Heart right ventricle (tissue), 16 donors: ENCODE data around the gene ADAMTS12. TPM values are rescaled to one million over a fixed set of nuclear protein-coding genes. Genes with fewer than 3 reads are reported as not detected.

ENCODE experiments used
- ATAC-seq, 8 donors: fragments of 200-7000 bp; cut with Tn5 transposase; one replicate each; pipeline ENCODE4 v1.9.1; 2020; ENCODE audit warnings: mild to moderate bottlenecking in 8 of 8, moderate library complexity in 8 of 8, moderate number of reproducible peaks in 1 of 8
- DNase-seq, 2 donors: peaks; one replicate each; pipeline ENCODE4 v3.0.0-alpha.2; 2020
- H3K27ac ChIP-seq, 10 donors: fragments of 200-600 bp; sonication (generic) in 2 of 10; one replicate each; pipeline versions ENCODE4 v1.5.0 to v1.8.0; 2020 to 2022; ENCODE audit warnings: mild to moderate bottlenecking in 3 of 10
- H3K27me3 ChIP-seq, 7 donors: fragments of 200-600 bp; one replicate each; pipeline ENCODE4 v1.8.0; 2021 to 2022; ENCODE audit warnings: mild to moderate bottlenecking in 2 of 7
- H3K36me3 ChIP-seq, 9 donors: fragments of 200-600 bp; sonication (generic) in 1 of 9; one replicate each; pipeline versions ENCODE4 v1.5.0 to v1.8.0; 2020 to 2022; ENCODE audit warnings: mild to moderate bottlenecking in 2 of 9
- H3K4me1 ChIP-seq, 9 donors: fragments of 200-600 bp; sonication (generic) in 1 of 9; one replicate each; pipeline versions ENCODE4 v1.5.0 to v1.8.0; 2020 to 2022; ENCODE audit warnings: mild to moderate bottlenecking in 4 of 9
- H3K4me3 ChIP-seq, 10 donors: fragments of 200-600 bp; sonication (generic) in 2 of 10; one replicate each; pipeline versions ENCODE4 v1.5.0 to v1.8.0; 2020 to 2022; ENCODE audit warnings: mild to moderate bottlenecking in 7 of 10, moderate library complexity in 2 of 10
- H3K9me3 ChIP-seq, 11 donors: fragments of 200-600 bp in 10 of 11; sonication (generic) in 2 of 11; one replicate each; pipeline versions ENCODE4 v1.5.0 to v1.8.0; 2013 to 2022; ENCODE audit warnings: mild to moderate bottlenecking in 2 of 11, control low read depth in 1 of 11, moderate library complexity in 1 of 11
- WGBS, 2 donors: extraction: QIAGEN DNeasy Blood & Tissue Kit; methylation state at CpG; one replicate each; pipeline ENCODE4 v1.1.7; 2013; ENCODE audit warnings: inconsistent platforms in 1 of 2; 5-methylcytosine and 5-hydroxymethylcytosine counted together
- intact Hi-C, 10 donors: fragments of 100-400 bp; cut with DNase I; formaldehyde crosslinking; loops; one replicate each; pipeline versions ENCODE4 v1.11.1 to v1.14.2; 2022
- polyA plus RNA-seq, 2 donors: library from polyadenylated mRNA; stranded (reverse); fragments of 200-250 nt; gene quantifications; one replicate each; pipeline ENCODE4 v1.2.3, GENCODE V29; 2013
- total RNA-seq, 10 donors: library from RNA; stranded (reverse); fragmentation: NEBNext Ultra II Directional in 3 of 10; extraction: Animal tissue kit (Norgen Biotek cat#: 25700) in 3 of 10; gene quantifications; one replicate each; pipeline versions ENCODE4 v1.2.1 to v1.2.4, GENCODE V29; 2021 to 2023
- TF ChIP-seq, protein P1 (sequence below), 9 donors: fragments of 200-600 bp; sonication (generic) in 2 of 9; IDR thresholded peaks; one replicate each; pipeline versions ENCODE4 v1.5.0 to v1.8.0; 2021 to 2022; ENCODE audit warnings: antibody characterized with exemption in 9 of 9, mild to moderate bottlenecking in 5 of 9, moderate library complexity in 1 of 9
- donor health status: Arrhythmogenic right ventricular cardiomyopathy.
- donor health status: ischemic (EF 13 %, LVEDD 7.1; RV severe dilation, severe dysfunction).
- donor health status: healthy with polysubstance abuse.
- donor health status: DM: no; HTN: yes; CAD: no.
- donor health status: DM: no; HTN: no; CAD: no.
- donor health status: ischemic (EF 25% LVEDD 6.9; RV normal size, moderate dysfunction).
- donor health status: ischemic (EF 25% LVEDD 5.7; RV mildly dilated, moderate dysfunction).
- donor health status: healthy.
- donor health status: DM: yes; HTN: yes; CAD: no.
- donor health status: Ischemic cardiomyopathy.
- donor health status: ischemic (EF 35%, LVEDD 5.7; RV mildly dilated, moderate dysfunction).
- donor health status: nonischemic (EF 11% LVEDD 7.7; RV severe dilation, severe dysfunction).
- donor health status: DM: yes; HTN: yes; CAD: no.
- donor health status: PGD.
- donor health status: ischemic (EF 29% LVEDD 5.4; RV normal size, mild dysfunction).
- donor health status: nonischemic (EF 23%, LVEDD 6.1; RV moderate dilation, normal function).

Gene ADAMTS12
- total and polyA plus RNA-seq, 12 donors = 0.37 to 3.7 (median 1.3) TPM

DNA sequence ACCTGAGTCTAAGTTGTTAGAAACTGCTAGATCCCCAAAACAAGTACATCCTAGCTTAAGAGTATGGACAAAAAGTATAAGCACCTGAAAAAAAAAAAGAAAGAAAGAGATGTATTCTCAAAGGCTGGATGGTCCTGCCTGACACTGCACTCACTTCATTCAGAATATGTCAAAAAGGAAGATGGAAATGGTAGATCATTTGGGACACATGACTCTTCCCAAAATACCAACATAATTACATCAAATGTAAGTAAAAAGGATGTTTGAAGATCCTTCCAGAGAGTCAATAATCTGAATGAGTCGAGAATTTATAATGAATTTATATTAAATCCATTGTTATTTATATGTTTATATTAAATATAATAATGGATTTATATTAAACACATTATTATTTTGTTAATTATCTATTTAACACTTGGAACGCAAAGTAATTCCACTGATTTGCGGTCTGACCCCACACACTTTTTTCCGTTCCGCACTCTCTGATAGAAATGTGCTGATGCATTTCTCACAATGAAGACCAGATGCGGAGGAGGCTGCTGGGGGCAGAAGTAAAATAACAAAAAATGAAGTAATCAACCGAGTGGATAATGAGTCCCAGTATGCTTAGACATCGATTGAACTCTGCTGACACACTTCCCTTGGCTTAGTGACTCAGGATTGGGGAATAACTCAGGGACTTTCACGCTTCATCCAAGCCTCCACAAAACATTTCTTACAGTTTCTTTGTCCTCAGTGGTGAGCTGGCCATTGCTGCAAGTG, 201.2 kb downstream of the ADAMTS12 start:
- Histone ChIP-seq H3K27ac (no peak overlapping the region), H3K27me3 (peaks cover 0 to 5% (median 0%) of the 10 kb centered on the region in 7 donors), H3K4me1 (peaks cover 0 to 11% (median 0%) of the 10 kb centered on the region in 9 donors), H3K36me3 (no peaks in the 10 kb centered on the region), H3K9me3 (peaks cover 0 to 22% (median 5%) of the 10 kb centered on the region in 11 donors), H3K4me3 (no peak overlapping the region)
- WGBS, 2 donors = 83 to 87% methylated on average over 9 of the region's 9 CpGs
- intact Hi-C loops = no loop called here
- peak in 5 of 8 donors; percentile 23 to 83 (median 32) for ATAC-seq
- TF ChIP-seq, protein P1, sequence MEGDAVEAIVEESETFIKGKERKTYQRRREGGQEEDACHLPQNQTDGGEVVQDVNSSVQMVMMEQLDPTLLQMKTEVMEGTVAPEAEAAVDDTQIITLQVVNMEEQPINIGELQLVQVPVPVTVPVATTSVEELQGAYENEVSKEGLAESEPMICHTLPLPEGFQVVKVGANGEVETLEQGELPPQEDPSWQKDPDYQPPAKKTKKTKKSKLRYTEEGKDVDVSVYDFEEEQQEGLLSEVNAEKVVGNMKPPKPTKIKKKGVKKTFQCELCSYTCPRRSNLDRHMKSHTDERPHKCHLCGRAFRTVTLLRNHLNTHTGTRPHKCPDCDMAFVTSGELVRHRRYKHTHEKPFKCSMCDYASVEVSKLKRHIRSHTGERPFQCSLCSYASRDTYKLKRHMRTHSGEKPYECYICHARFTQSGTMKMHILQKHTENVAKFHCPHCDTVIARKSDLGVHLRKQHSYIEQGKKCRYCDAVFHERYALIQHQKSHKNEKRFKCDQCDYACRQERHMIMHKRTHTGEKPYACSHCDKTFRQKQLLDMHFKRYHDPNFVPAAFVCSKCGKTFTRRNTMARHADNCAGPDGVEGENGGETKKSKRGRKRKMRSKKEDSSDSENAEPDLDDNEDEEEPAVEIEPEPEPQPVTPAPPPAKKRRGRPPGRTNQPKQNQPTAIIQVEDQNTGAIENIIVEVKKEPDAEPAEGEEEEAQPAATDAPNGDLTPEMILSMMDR (IDR thresholded peaks at IDR 0.05) = no peak
- DNase-seq = peak in 1 of 2 donors; percentile 9

DNA sequence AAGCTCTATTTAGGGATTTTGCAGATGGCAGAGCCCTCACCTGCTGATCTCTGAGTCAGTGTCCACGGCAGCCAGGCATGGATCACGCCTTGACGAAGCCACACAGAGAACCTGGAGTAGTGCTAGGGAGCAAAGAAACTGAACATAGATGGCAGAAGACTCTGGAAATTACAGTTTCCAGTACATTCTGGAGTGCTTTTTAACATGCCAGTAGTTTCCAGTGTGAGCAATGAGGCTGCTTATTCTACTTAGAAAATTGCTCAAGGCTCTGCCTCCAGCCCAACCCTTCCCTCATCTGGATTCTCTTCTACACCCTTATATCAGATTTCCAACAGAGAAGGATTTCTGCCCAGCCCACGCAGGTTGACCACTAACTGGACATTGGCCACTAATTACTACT, 203.3 kb downstream of the ADAMTS12 start:
- WGBS, 2 donors = 77 to 80% methylated on average over 4 of the region's 4 CpGs
- peak in 7 of 8 donors; percentile 29 to 82 (median 69) for ATAC-seq
- peak in 1 of 2 donors; percentile 24 for DNase-seq

DNA sequence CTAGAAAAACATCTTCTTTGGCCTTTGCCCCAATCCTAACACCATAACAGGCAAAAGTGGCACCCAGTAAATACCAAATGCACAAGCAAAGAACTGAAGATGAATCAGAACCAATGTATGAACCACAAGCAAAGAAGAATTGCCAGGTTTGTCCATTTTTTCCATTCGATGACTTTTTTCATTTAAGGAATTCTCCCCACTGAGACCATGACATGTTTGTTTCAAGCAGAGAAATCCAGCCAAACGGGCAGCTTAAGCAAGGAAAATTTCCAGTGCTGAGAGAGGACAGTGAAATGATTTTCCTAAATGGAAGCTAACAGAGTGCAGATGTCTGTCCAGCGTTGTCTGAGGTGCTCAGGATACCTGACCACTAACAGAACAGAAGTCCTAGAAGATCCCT, 203.7 kb downstream of the ADAMTS12 start:
- Histone ChIP-seq H3K27ac (peak overlapping the region in 4 of 10 donors; percentile 19 to 50 (median 40)), H3K9me3 (peaks cover 0 to 9% (median 0%) of the 10 kb centered on the region in 11 donors), H3K36me3 (no peaks in the 10 kb centered on the region), H3K4me3 (no peak overlapping the region), H3K27me3 (peaks cover 0 to 5% (median 0%) of the 10 kb centered on the region in 7 donors), H3K4me1 (peaks cover 0 to 11% (median 0%) of the 10 kb centered on the region in 9 donors)
- DNase-seq (no peak), ATAC-seq (peak in 3 of 8 donors; percentile 17 to 43 (median 34))
- TF ChIP-seq, protein P1 (IDR thresholded peaks at IDR 0.05) = no peak
- 69 to 83% methylated on average over 3 of the region's 3 CpGs for WGBS, 2 donors
- intact Hi-C loops = no loop called here

More for the DNA sequence above, 203.3 kb downstream of the ADAMTS12 start:
- Histone ChIP-seq H3K27me3 (peaks cover 0 to 5% (median 0%) of the 10 kb centered on the region in 7 donors), H3K36me3 (no peaks in the 10 kb centered on the region), H3K9me3 (peaks cover 0 to 13% (median 2%) of the 10 kb centered on the region in 11 donors), H3K27ac (peak overlapping the region in 4 of 10 donors; percentile 19 to 50 (median 40)), H3K4me1 (peaks cover 0 to 11% (median 0%) of the 10 kb centered on the region in 9 donors), H3K4me3 (no peak overlapping the region)
- intact Hi-C loops = no loop called here
- TF ChIP-seq, protein P1 (IDR thresholded peaks at IDR 0.05) = no peak

DNA sequence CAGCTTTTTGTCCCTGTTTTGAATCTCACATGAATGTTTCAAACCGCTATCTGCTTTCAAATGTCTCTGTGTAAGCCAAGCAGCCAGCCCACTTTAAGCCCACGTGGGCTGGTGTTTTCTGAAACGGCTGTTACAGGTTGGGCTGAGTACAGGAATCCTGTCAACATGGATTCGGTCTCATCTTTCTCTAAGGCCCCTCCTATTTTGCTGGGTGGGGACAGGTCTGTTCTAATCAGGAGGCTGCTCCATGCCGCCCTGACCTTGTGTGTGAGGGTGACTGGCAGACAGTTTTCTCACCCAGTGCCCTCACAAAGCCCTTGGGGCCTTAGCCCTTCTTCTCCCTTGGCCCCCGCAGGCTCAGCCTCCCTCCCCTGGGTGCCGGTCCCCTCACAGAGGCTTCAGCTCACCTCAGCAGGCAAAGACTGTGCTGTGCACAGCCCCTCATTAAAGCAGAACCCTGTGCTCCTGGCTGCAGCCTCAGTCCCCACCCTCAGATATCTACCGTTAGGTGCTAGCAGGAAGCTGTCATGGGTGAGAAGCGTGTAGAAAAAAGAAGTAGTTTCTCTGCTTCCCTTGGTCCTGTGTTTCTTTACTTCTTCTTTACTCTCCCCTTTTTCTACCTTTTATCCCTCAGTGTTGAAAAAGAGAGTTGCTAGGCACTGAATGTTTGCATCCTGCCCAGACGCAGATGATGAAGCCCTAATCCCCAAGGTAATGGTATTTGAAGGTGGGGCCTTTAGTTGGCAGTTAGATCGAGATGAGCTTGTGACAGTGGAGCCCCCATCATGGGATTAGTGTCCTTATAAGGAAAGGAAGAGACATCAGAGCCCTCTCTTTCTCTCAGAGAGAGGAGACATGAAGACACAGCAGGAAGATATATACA, 205.7 kb downstream of the ADAMTS12 start:
- Histone ChIP-seq H3K27me3 (peaks cover 0 to 5% (median 0%) of the 10 kb centered on the region in 7 donors), H3K36me3 (peaks cover 0 to 11% (median 0%) of the 10 kb centered on the region in 9 donors), H3K9me3 (no peaks in the 10 kb centered on the region), H3K27ac (no peak overlapping the region), H3K4me3 (no peak overlapping the region), H3K4me1 (peaks cover 0 to 11% (median 0%) of the 10 kb centered on the region in 9 donors)
- WGBS, 2 donors = 56% methylated on average over 11 of the region's 11 CpGs
- intact Hi-C loops = no loop called here
- DNase-seq (no peak), ATAC-seq (no peak)
- TF ChIP-seq, protein P1 (IDR thresholded peaks at IDR 0.05) = no peak
